A673 (cell line): Measurements from ENCODE around the gene SSUH2. TPM values are rescaled to one million over a fixed set of nuclear protein-coding genes. Genes with fewer than 3 reads are reported as not detected.

Source experiments
- BruUV-seq: library from RNA; stranded (reverse); fragments of 400-500 nt; replicated peaks from 2 replicates; lab custom pipeline; 2021; lab: Mats Ljungman, UMichigan
- CTCF ChIA-PET: fragments of 300-600 bp; sonication (Branson Sonifier 250); formaldehyde crosslinking; loops from one replicate; lab custom pipeline; 2022; ENCODE audit warnings: antibody characterized with exemption; lab: Charles Lee
- POLR2A ChIA-PET: fragments of 300-600 bp; sonication (Branson Sonifier 250); formaldehyde crosslinking; loops from one replicate; lab custom pipeline; 2022; ENCODE audit warnings: antibody characterized with exemption; ENCODE audit not compliant: low non-redundant PET; lab: Charles Lee
- DNase-seq: peaks from one replicate; pipeline ENCODE4 v3.0.0-alpha.2; 2015; ENCODE audit warnings: low spot score
- H3K27ac ChIP-seq: fragments of 200-600 bp; sonication (generic); 2 replicates; pipeline ENCODE4 v1.5.1; 2016; ENCODE audit warnings: mixed run types, low read depth, mild to moderate bottlenecking, mixed read lengths, antibody characterized with exemption, low read length; ENCODE audit not compliant: poor library complexity, severe bottlenecking
- H3K27me3 ChIP-seq: fragments of 200-600 bp; sonication (generic); replicated peaks from 2 replicates; pipeline ENCODE4 v1.6.1; 2017; ENCODE audit warnings: mixed run types, low read depth, mild to moderate bottlenecking, mixed read lengths, antibody characterized with exemption, low read length; ENCODE audit not compliant: insufficient read depth, poor library complexity
- H3K36me3 ChIP-seq: fragments of 200-600 bp; sonication (generic); 2 replicates; pipeline ENCODE4 v1.6.1; 2016; ENCODE audit warnings: mixed run types, mild to moderate bottlenecking, mixed read lengths, antibody characterized with exemption, low read length; ENCODE audit not compliant: insufficient read depth, poor library complexity, severe bottlenecking
- H3K4me1 ChIP-seq: fragments of 200-600 bp; sonication (generic); 2 replicates; pipeline ENCODE4 v1.6.1; 2017; ENCODE audit warnings: mixed run types, mild to moderate bottlenecking, mixed read lengths, antibody characterized with exemption, low read length; ENCODE audit not compliant: insufficient read depth, poor library complexity, severe bottlenecking
- H3K4me3 ChIP-seq: fragments of 200-600 bp; sonication (generic); 2 replicates; pipeline ENCODE4 v1.5.1; 2016; ENCODE audit warnings: low read depth, mixed run types, mild to moderate bottlenecking, mixed read lengths, low read length; ENCODE audit not compliant: poor library complexity, severe bottlenecking
- H3K9me3 ChIP-seq: fragments of 200-600 bp; sonication (generic); 2 replicates; pipeline ENCODE4 v1.6.1; 2016; ENCODE audit warnings: mixed run types, low read depth, mild to moderate bottlenecking, mixed read lengths, antibody characterized with exemption, low read length; ENCODE audit not compliant: poor library complexity, severe bottlenecking
- EZH2 ChIP-seq: fragments of 200-600 bp; sonication (generic); IDR thresholded peaks from 2 replicates; pipeline ENCODE4 v1.6.1; 2017; ENCODE audit warnings: borderline replicate concordance, low read depth, mild to moderate bottlenecking, mixed read lengths, antibody characterized with exemption, low read length; ENCODE audit not compliant: poor library complexity, severe bottlenecking
- intact Hi-C: fragments of 100-400 bp; cut with micrococcal nuclease; formaldehyde crosslinking; loops from one replicate; pipeline ENCODE4 v1.10.0; 2022; ENCODE audit not compliant: unreplicated experiment
- total RNA-seq: library from RNA; stranded (reverse); gene quantifications from 2 replicates; pipeline ENCODE4 v1.2.3, GENCODE V29; 2021
- TF ChIP-seq, protein P1 (sequence below): fragments of 300-800, 200-600 bp; sonication (generic); conservative IDR thresholded peaks from 2 replicates; pipeline ENCODE4 v1.5.1; 2017; ENCODE audit warnings: low read depth, mild to moderate bottlenecking, antibody characterized with exemption, low read length, moderate library complexity, mixed read lengths

The SSUH2 gene
- total RNA-seq, 1 experiment from 2014 or later, result 3.6 TPM

DNA sequence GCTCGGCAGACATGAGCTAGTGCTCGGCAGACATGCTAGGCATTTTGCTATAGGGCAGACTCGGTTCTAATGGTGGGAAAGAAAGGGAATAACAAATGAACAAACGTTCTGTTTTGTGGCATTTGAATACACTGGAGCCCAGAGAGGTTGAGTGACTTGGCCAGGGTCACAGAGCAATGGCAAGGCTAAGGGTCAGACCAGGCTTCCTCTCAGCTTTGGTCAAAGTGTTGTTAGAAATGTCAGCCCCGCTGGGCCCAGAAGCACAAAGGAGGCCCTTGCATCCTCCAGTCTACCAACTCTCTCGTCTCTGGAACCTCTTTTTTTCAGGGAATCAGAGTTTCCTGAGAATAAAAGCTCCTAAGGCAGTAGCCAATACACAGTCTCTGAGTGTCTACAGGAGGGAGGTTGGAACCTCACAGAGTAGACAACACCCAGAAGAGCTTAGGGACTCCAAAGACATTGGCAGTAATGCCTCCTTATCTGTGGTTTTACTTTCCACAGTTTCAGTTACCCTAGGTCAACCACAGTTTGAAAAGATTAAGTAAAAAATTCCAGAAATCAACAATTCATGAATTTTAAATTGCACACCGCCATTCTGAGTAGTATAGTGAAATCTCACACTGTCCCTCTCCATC lies 47.3 kb downstream of the SSUH2 start:
- H3K27ac ChIP-seq, result no peak overlapping the region
- TF ChIP-seq, protein P1, sequence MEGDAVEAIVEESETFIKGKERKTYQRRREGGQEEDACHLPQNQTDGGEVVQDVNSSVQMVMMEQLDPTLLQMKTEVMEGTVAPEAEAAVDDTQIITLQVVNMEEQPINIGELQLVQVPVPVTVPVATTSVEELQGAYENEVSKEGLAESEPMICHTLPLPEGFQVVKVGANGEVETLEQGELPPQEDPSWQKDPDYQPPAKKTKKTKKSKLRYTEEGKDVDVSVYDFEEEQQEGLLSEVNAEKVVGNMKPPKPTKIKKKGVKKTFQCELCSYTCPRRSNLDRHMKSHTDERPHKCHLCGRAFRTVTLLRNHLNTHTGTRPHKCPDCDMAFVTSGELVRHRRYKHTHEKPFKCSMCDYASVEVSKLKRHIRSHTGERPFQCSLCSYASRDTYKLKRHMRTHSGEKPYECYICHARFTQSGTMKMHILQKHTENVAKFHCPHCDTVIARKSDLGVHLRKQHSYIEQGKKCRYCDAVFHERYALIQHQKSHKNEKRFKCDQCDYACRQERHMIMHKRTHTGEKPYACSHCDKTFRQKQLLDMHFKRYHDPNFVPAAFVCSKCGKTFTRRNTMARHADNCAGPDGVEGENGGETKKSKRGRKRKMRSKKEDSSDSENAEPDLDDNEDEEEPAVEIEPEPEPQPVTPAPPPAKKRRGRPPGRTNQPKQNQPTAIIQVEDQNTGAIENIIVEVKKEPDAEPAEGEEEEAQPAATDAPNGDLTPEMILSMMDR, result no peak
- no peak for TF ChIP-seq EZH2
- intact Hi-C loops, result no loop called here
- no peaks in the 10 kb centered on the region for H3K36me3 ChIP-seq
- CTCF ChIA-PET, result no interaction called here
- H3K9me3 ChIP-seq, result no peaks in the 10 kb centered on the region
- H3K4me1 ChIP-seq, result no peaks in the 10 kb centered on the region
- no peak overlapping the region for H3K4me3 ChIP-seq
- no peaks in the 10 kb centered on the region for H3K27me3 ChIP-seq
- no peak for DNase-seq
- POLR2A ChIA-PET, result no interaction called here
- BruUV-seq, result no TSS peak

DNA sequence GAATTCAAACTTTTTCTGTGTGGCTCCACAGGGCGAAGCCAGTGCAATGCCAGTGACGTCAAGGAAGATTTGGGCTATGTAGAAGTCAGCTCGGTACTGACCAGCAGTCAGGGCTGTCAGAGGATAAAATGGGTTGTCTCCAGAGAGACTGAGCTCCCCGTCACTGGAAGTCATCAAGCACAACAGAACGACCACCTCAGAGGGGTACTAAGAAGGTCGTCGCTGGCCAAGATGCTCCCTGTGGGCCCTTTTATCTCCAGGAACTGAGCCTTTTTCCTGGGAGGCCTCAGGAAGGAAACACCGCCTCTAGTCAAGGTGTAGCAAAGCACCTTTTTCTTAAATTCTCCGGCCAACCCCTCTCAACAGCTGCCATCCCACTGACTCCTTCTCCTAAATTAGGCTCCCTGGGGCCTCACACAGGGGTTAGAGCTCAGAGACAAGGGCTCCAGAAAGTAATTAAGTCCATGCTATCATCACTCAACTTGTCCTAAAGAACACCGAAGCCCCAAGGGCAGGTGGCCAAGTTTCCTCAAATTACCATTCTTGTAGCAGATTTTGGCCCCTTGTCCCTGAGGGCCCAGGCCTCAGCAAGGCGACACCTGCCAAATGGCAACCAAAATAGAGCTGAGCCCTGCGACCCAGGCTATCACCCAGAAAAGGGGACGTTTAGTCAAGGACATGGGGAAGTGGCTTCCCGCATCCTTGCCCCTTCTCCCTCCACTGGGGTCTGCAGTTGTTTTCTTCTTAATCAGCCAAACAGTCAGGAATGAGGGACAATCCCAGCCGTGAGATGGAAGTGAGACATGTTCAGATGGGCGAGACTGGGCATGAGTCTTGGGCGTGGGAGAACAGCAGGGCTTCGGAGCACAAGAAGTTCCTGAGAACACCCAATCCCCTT lies 48.0 kb downstream of the SSUH2 start:
- BruUV-seq, result no TSS peak
- Histone ChIP-seq H3K36me3 (no peaks in the 10 kb centered on the region), H3K4me1 (no peaks in the 10 kb centered on the region), H3K4me3 (no peak overlapping the region), H3K9me3 (no peaks in the 10 kb centered on the region), H3K27ac (no peak overlapping the region), H3K27me3 (no peaks in the 10 kb centered on the region)
- DNase-seq, result no peak
- ChIA-PET CTCF (no interaction called here), POLR2A (interaction anchor here (0.7 kb wide), 1 partner anchor 9 kb away, joined by 3 read pairs; no protein-coding TSS in a partner anchor)
- intact Hi-C loops, result no loop called here
- no peak for TF ChIP-seq EZH2
- TF ChIP-seq, protein P1, result no peak

DNA sequence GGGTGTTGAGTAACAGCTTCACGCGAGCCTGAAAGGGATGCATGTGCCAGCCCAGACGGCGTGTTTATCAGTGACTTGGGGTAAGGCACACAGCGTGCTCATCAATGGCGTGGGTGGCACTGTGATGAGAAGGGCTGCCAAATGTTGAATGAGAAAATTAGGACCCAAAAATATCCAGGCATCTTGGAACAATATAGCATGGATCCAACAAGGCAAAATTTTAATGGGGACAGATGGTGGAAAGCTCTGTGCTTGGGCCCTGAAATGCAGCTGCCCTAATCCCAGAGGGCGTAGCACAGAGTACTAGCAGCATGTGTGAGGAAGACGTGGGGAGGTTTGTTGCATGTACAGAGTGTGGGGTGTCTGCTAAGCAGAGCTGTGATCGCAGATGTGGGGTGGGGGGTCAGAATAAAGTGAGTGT lies 48.9 kb downstream of the SSUH2 start:
- POLR2A ChIA-PET, result no interaction called here
- no TSS peak for BruUV-seq
- CTCF ChIA-PET, result no interaction called here

More for the DNA sequence above, 48.9 kb downstream of the SSUH2 start:
- Histone ChIP-seq H3K27me3 (no peaks in the 10 kb centered on the region), H3K36me3 (no peaks in the 10 kb centered on the region), H3K4me3 (no peak overlapping the region), H3K9me3 (no peaks in the 10 kb centered on the region), H3K27ac (no peak overlapping the region), H3K4me1 (no peaks in the 10 kb centered on the region)
- no peak for TF ChIP-seq EZH2
- TF ChIP-seq, protein P1, result no peak
- DNase-seq, result no peak
- intact Hi-C loops, result no loop called here
